Measurements from ENCODE around the gene CDH11. TPM values are rescaled to one million over a fixed set of nuclear protein-coding genes. Genes with fewer than 3 reads are reported as not detected.

The CDH11 gene
- total RNA-seq, 1 experiment from 2014 or later = 5.4 TPM

GRCh38 chr16:65148804-65149203 is 26.9 kb upstream of the CDH11 start:
- Histone ChIP-seq H4K5ac (ENCODE audit: insufficient read length, low read depth, low read length) (no peak overlapping the region), H3K9me3 (ENCODE audit: control insufficient read depth, low read depth, low read length) (no peaks in the 10 kb centered on the region), H2BK5ac (ENCODE audit: insufficient read length, low read length) (no peak overlapping the region), H3K4me2 (ENCODE audit: insufficient read depth, insufficient read length, low read length) (no peak overlapping the region), H4K8ac (replicated peaks; ENCODE audit: insufficient read length, low read depth, low read length) (no peak overlapping the region), H3K14ac (ENCODE audit: insufficient read depth, low read length) (no peak overlapping the region), H3K79me1 (ENCODE audit: insufficient read depth, low read depth, low read length, poor library complexity, severe bottlenecking) (no peaks in the 10 kb centered on the region), H2BK12ac (ENCODE audit: insufficient read length, low read depth, low read length) (no peak overlapping the region), H2AFZ (ENCODE audit: low read length) (no peak overlapping the region), H4K20me1 (ENCODE audit: control insufficient read depth, insufficient read depth, insufficient read length) (no peaks in the 10 kb centered on the region), H3K79me2 (ENCODE audit: insufficient read depth, low read length) (no peaks in the 10 kb centered on the region), H2BK20ac (ENCODE audit: low read depth, low read length, poor library complexity, severe bottlenecking) (no peak overlapping the region), H3K4ac (ENCODE audit: low read depth, low read length) (no peak overlapping the region), H3K27ac (ENCODE audit: insufficient read length, low read depth, low read length) (no peak overlapping the region), H2BK120ac (ENCODE audit: low read depth, low read length, poor library complexity, severe bottlenecking) (no peak overlapping the region), H4K91ac (ENCODE audit: insufficient read length, low read depth, low read length) (no peak overlapping the region), H3K18ac (ENCODE audit: insufficient read length, low read depth, low read length) (no peak overlapping the region), H3K23ac (ENCODE audit: insufficient read length, low read depth, low read length) (no peak overlapping the region), H3K9ac (ENCODE audit: extremely low read depth, insufficient read length, low read length) (no peak overlapping the region), H3T11ph (ENCODE audit: low read length) (no peak overlapping the region), H3K23me2 (ENCODE audit: insufficient read length, low read depth, low read length, poor library complexity, severe bottlenecking) (no peaks in the 10 kb centered on the region), H2BK15ac (ENCODE audit: low read depth, low read length) (no peak overlapping the region), H2AK5ac (ENCODE audit: insufficient read length, low read length) (no peak overlapping the region), H3K4me1 (ENCODE audit: insufficient read depth, low read length) (peaks cover 2% of the 10 kb centered on the region; the same call in 1 of the 2 replicates), H3K27me3 (ENCODE audit: insufficient read depth, low read length) (no peaks in the 10 kb centered on the region), H3K56ac (ENCODE audit: insufficient read length, low read depth, low read length) (no peak overlapping the region)
- Mint-ChIP-seq H3K27ac (no peak overlapping the region), H3K4me3 (no peak overlapping the region), H3K27me3 (ENCODE audit: low read depth) (no peaks in the 10 kb centered on the region), H3K4me1 (peaks cover 3 to 5% of the 10 kb centered on the region in 2 experiments), H3K36me3 (ENCODE audit: insufficient read depth in 1 of 3, low read depth in 3 of 3) (no peaks in the 10 kb centered on the region), H3K9me3 (no peaks in the 10 kb centered on the region)
- TF ChIP-seq CTCF (conservative IDR thresholded peaks at IDR 0.05) = no peak
- no peak for DNase-seq
